HG02870 (cell line): ENCODE data around the gene ACTR8.

Experiments used
- ATAC-seq: cut with Tn5 transposase; IDR thresholded peaks from one replicate; pipeline ENCODE4 v1.9.1; 2021; ENCODE audit warnings: mild to moderate bottlenecking, moderate library complexity; ENCODE audit not compliant: unreplicated experiment

The ACTR8 gene

GRCh38 chr3:53865732-53866499 is 16.0 kb downstream of the ACTR8 start:
- no peak for ATAC-seq

- no peak for ATAC-seq
These were observed 18.8 kb downstream of the ACTR8 start for GRCh38 chr3:53863145-53863544.

GRCh38 chr3:53862241-53862640 is 19.7 kb downstream of the ACTR8 start:
- ATAC-seq = no peak

GRCh38 chr3:53860196-53860595 is 21.8 kb downstream of the ACTR8 start:
- no peak for ATAC-seq

- no peak for ATAC-seq
These were observed 22.8 kb downstream of the ACTR8 start for GRCh38 chr3:53859178-53859577.

- ATAC-seq = no peak
These were observed 23.7 kb downstream of the ACTR8 start for GRCh38 chr3:53858096-53858741.

GRCh38 chr3:53856964-53857363 is 25.0 kb downstream of the ACTR8 start:
- ATAC-seq = no peak

GRCh38 chr3:53850895-53851294 is 31.1 kb downstream of the ACTR8 start:
- ATAC-seq = no peak

GRCh38 chr3:53849916-53850315 is 32.0 kb downstream of the ACTR8 start:
- ATAC-seq = no peak

GRCh38 chr3:53846851-53847155 is 35.1 kb downstream of the ACTR8 start:
- ATAC-seq = no peak

- ATAC-seq = peak; percentile 41
These were observed 35.7 kb downstream of the ACTR8 start, which contains the start of the genes CHDH and IL17RB for GRCh38 chr3:53846134-53846850. Gene CHDH, minus strand, starts transcription at chr3:53846419. Its CDS starts 22,411 bp downstream, at chr3:53824008. Gene IL17RB, plus strand, starts transcription at chr3:53846568. Its CDS starts 21 bp downstream, at chr3:53846589.

GRCh38 chr3:53845881-53846133 is 36.1 kb downstream of the ACTR8 start:
- ATAC-seq = no peak

GRCh38 chr3:53845103-53845880 is 36.7 kb downstream of the ACTR8 start:
- peak; percentile 13 for ATAC-seq

GRCh38 chr3:53844262-53845102 is 37.5 kb downstream of the ACTR8 start:
- ATAC-seq = no peak

GRCh38 chr3:53843195-53844177 is 38.5 kb downstream of the ACTR8 start:
- ATAC-seq = no peak

- ATAC-seq = no peak
These were observed 39.3 kb downstream of the ACTR8 start for GRCh38 chr3:53842436-53843194.

GRCh38 chr3:53841296-53841695 is 40.7 kb downstream of the ACTR8 start:
- ATAC-seq = no peak

- no peak for ATAC-seq
These were observed 44.6 kb downstream of the ACTR8 start for GRCh38 chr3:53837331-53837730.
